H1 (cell line): Measurements from ENCODE around the gene KIAA0513. TPM values are rescaled to one million over a fixed set of nuclear protein-coding genes. Genes with fewer than 3 reads are reported as not detected.

ENCODE experiments used
- CTCF ChIA-PET: fragments of 300-600 bp; sonication (Branson Sonifier 250); formaldehyde crosslinking; loops from one replicate; lab custom pipeline; 2021; ENCODE audit not compliant: partially characterized antibody; lab: Charles Lee
- POLR2A ChIA-PET: fragments of 300-600 bp; sonication (Branson Sonifier 250); formaldehyde crosslinking; loops from one replicate; lab custom pipeline; 2021; ENCODE audit warnings: inconsistent platforms; ENCODE audit not compliant: partially characterized antibody; lab: Charles Lee
- DNase-seq, 2 experiments: peaks; one replicate each; pipeline versions ENCODE4 v3.0.0 to v3.0.0-alpha.2; 2010 to 2022; ENCODE audit warnings: low spot score in 2 of 2, low read depth in 1 of 2, mixed read lengths in 1 of 2
- FAIRE-seq: peaks from 2 replicates; lab custom pipeline; 2011; peaks lifted over from hg19 to GRCh38; lab: Jason Lieb, UNC
- H2AFZ ChIP-seq: 2 replicates; pipeline ENCODE4 v1.8.1; 2012; ENCODE audit warnings: low read length, inconsistent platforms
- H2AK5ac ChIP-seq: 2 replicates; pipeline ENCODE4 v1.6.1; 2013; ENCODE audit warnings: low read depth, low read length
- H2BK120ac ChIP-seq: replicated peaks from 2 replicates; pipeline ENCODE3; 2013; ENCODE audit warnings: low read depth, low read length, inconsistent platforms
- H2BK12ac ChIP-seq: 2 replicates; pipeline ENCODE4 v1.6.1; 2013; ENCODE audit warnings: low read depth, low read length
- H2BK15ac ChIP-seq: 2 replicates; pipeline ENCODE4 v1.6.1; 2013; ENCODE audit warnings: low read length
- H2BK20ac ChIP-seq: 2 replicates; pipeline ENCODE4 v1.6.1; 2013; ENCODE audit warnings: low read length
- H2BK5ac ChIP-seq: 2 replicates; pipeline ENCODE4 v1.6.1; 2013; ENCODE audit warnings: low read depth, low read length
- H3K14ac ChIP-seq: 2 replicates; pipeline ENCODE4 v1.6.1; 2013; ENCODE audit warnings: inconsistent platforms; ENCODE audit not compliant: insufficient read length
- H3K18ac ChIP-seq: 2 replicates; pipeline ENCODE4 v1.6.1; 2013; ENCODE audit warnings: low read length; ENCODE audit errors: extremely low read depth
- H3K23ac ChIP-seq: 2 replicates; pipeline ENCODE4 v1.6.1; 2013; ENCODE audit warnings: inconsistent platforms; ENCODE audit not compliant: insufficient read length
- H3K23me2 ChIP-seq: 2 replicates; pipeline ENCODE4 v1.6.1; 2013; ENCODE audit warnings: low read depth, low read length
- H3K27ac ChIP-seq: 2 replicates; pipeline ENCODE4 v1.6.1; 2011; ENCODE audit warnings: low read depth, low read length, inconsistent platforms
- H3K27me3 ChIP-seq, 4 experiments: replicated peaks in 1 of 4; 1 replicate in 1 of 4; 2 replicates in 3 of 4; pipeline versions ENCODE4 v1.6.1 to v1.8.1; 2011 to 2013; ENCODE audit warnings: low read length in 3 of 4, mild to moderate bottlenecking in 3 of 4, inconsistent platforms in 2 of 4, mixed read lengths in 2 of 4, moderate library complexity in 1 of 4; ENCODE audit not compliant: control insufficient read depth in 3 of 4, insufficient read depth in 3 of 4; ENCODE audit errors: extremely low read depth in 1 of 4
- H3K36me3 ChIP-seq, 4 experiments: 2 replicates each; pipeline versions ENCODE4 v1.6.1 to v1.8.1; 2011 to 2013; ENCODE audit warnings: mild to moderate bottlenecking in 4 of 4, low read length in 3 of 4, moderate library complexity in 2 of 4, control low read depth in 1 of 4, inconsistent platforms in 1 of 4; ENCODE audit not compliant: insufficient read depth in 4 of 4, control insufficient read depth in 2 of 4
- H3K4ac ChIP-seq: replicated peaks from 2 replicates; pipeline ENCODE3; 2013; ENCODE audit warnings: low read length, low read depth, mixed read lengths, inconsistent platforms; ENCODE audit not compliant: insufficient read length
- H3K4me1 ChIP-seq, 4 experiments: replicated peaks in 1 of 4; 1 replicate in 1 of 4; 2 replicates in 3 of 4; pipeline versions ENCODE4 v1.6.1 to v1.8.1; 2011 to 2013; ENCODE audit warnings: low read length in 3 of 4, inconsistent platforms in 2 of 4, mixed read lengths in 1 of 4; ENCODE audit not compliant: insufficient read depth in 4 of 4, control insufficient read depth in 3 of 4
- H3K4me2 ChIP-seq, 2 experiments: 2 replicates each; pipeline versions ENCODE4 v1.6.1 to v1.8.1; 2011 to 2013; ENCODE audit warnings: low read depth in 2 of 2, low read length in 2 of 2, control low read depth in 1 of 2, inconsistent platforms in 1 of 2, mild to moderate bottlenecking in 1 of 2; ENCODE audit not compliant: insufficient read depth in 1 of 2
- H3K4me3 ChIP-seq, 4 experiments: fragments of 200-600, 300-600 bp in 1 of 4; sonication (generic), shearing (Covaris generic), sonication (Bioruptor Twin) in 1 of 4; 2 replicates each; pipeline versions ENCODE4 v1.5.1 to v1.8.1; 2011 to 2016; ENCODE audit warnings: low read length in 4 of 4, low read depth in 3 of 4, control low read depth in 2 of 4, inconsistent platforms in 2 of 4, mild to moderate bottlenecking in 2 of 4, mixed read lengths in 1 of 4, moderate library complexity in 1 of 4; ENCODE audit not compliant: insufficient read depth in 2 of 4; ENCODE audit errors: extremely low read depth in 1 of 4
- H3K56ac ChIP-seq: replicated peaks from 2 replicates; pipeline ENCODE3; 2013; ENCODE audit warnings: low read depth, mild to moderate bottlenecking, mixed read lengths, low read length, inconsistent platforms; ENCODE audit not compliant: insufficient read length
- H3K79me1 ChIP-seq: 2 replicates; pipeline ENCODE4 v1.6.1; 2013; ENCODE audit warnings: low read depth, low read length, control low read depth
- H3K79me2 ChIP-seq, 2 experiments: 2 replicates each; pipeline versions ENCODE4 v1.6.1 to v1.8.1; 2012 to 2013; ENCODE audit warnings: low read length in 2 of 2, mild to moderate bottlenecking in 2 of 2, inconsistent platforms in 1 of 2; ENCODE audit not compliant: insufficient read depth in 2 of 2, control insufficient read depth in 1 of 2
- H3K9ac ChIP-seq, 4 experiments: replicated peaks in 1 of 4; 1 replicate in 1 of 4; 2 replicates in 3 of 4; pipeline versions ENCODE4 v1.6.1 to v1.8.1; 2011 to 2013; ENCODE audit warnings: low read depth in 3 of 4, low read length in 3 of 4, control low read depth in 2 of 4, mild to moderate bottlenecking in 2 of 4, moderate library complexity in 2 of 4, inconsistent platforms in 1 of 4; ENCODE audit errors: extremely low read depth in 1 of 4
- H3K9me3 ChIP-seq, 2 experiments: 2 replicates each; pipeline versions ENCODE4 v1.6.1 to v1.8.1; 2012 to 2013; ENCODE audit warnings: mild to moderate bottlenecking in 2 of 2, moderate library complexity in 2 of 2, control low read depth in 1 of 2, inconsistent platforms in 1 of 2, low read depth in 1 of 2, low read length in 1 of 2, mixed read lengths in 1 of 2; ENCODE audit not compliant: insufficient read depth in 2 of 2
- H4K20me1 ChIP-seq, 2 experiments: replicated peaks in 1 of 2; 2 replicates each; pipeline versions ENCODE3 to v1.8.1; 2011 to 2013; ENCODE audit warnings: inconsistent platforms in 2 of 2, low read length in 2 of 2, mild to moderate bottlenecking in 1 of 2; ENCODE audit not compliant: insufficient read depth in 2 of 2, control insufficient read depth in 1 of 2
- H4K5ac ChIP-seq: 2 replicates; pipeline ENCODE4 v1.6.1; 2013; ENCODE audit warnings: low read length, low read depth, mixed read lengths, inconsistent platforms; ENCODE audit not compliant: insufficient read length
- H4K8ac ChIP-seq: 2 replicates; pipeline ENCODE4 v1.8.0; 2013; ENCODE audit warnings: mild to moderate bottlenecking, moderate library complexity, low read length, inconsistent platforms; ENCODE audit not compliant: insufficient read depth; ENCODE audit errors: extremely low read depth
- H4K91ac ChIP-seq: replicated peaks from 2 replicates; pipeline ENCODE3; 2013; ENCODE audit warnings: low read length, mixed read lengths, inconsistent platforms; ENCODE audit not compliant: insufficient read length
- CHD1 ChIP-seq: IDR thresholded peaks from 2 replicates; pipeline ENCODE4 v1.6.1; 2012; ENCODE audit warnings: low read depth, low read length, improper control_type of control experiment
- WGBS, 2 experiments: shearing (Covaris generic) in 1 of 2; methylation state at CpG; one replicate each; pipeline versions ENCODE4 v1.1.6 to v1.1.7; 2013 to 2015; ENCODE audit warnings: low lambda C conversion rate in 2 of 2, mixed read lengths in 2 of 2, inconsistent platforms in 1 of 2, low coverage in 1 of 2, missing lambda C conversion rate in 1 of 2; ENCODE audit not compliant: insufficient replicate concordance in 2 of 2, insufficient coverage in 1 of 2, insufficient read length in 1 of 2; ENCODE audit errors: extremely low coverage in 1 of 2, missing lambda C conversion rate in 1 of 2; 5-methylcytosine and 5-hydroxymethylcytosine counted together
- polyA plus RNA-seq, 7 experiments: library from polyadenylated mRNA; depleted of rRNA in 3 of 7; stranded (reverse) in 5 of 7; unstranded in 2 of 7; fragments of >200 nt in 5 of 7; fragments of 200-250 nt in 2 of 7; gene quantifications; 1 replicate in 5 of 7; 2 replicates in 1 of 7; 4 replicates in 1 of 7; pipeline versions ENCODE4 v1.2.1 to v1.2.3, GENCODE V29; 2011 to 2013; ENCODE audit warnings: missing spikeins in 2 of 7, mixed read lengths in 2 of 7
- total RNA-seq: library from RNA; stranded (reverse); fragmentation: NEBNext Ultra II Directional; extraction: Animal tissue kit (Norgen Biotek cat#: 25700); gene quantifications from 2 replicates; pipeline ENCODE4 v1.2.1, GENCODE V29; 2021

Gene KIAA0513
- total and polyA plus RNA-seq, 2 of the 8 experiments (the other 6 are each of a cell fraction or from before 2014, with no cell fraction given): 2.1 to 6.1 TPM

DNA sequence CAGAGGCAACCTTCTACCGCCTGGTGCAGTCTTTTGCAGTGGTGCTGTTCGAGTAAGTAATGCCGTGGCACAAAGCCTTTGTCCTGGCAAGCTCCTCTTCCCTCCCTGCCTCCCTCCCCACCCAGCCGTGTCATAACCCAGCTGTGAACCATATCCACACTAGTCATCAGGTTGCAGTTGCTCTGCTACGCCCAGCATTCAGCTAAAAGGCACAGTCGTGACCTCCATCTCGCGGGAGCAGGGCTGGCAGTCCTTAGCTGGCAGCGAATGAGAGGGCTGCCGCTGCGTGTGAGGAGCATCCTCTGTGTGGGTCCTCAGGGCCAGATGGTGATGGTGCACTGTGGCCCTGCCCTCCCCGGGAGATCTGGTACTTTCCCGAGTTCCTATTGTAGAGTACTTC is 45.4 kb downstream of the KIAA0513 start:
- peaks cover 0 to 13% (median 4%) of the 10 kb centered on the region in 4 experiments; a peak in 5 of 7 replicates for H3K4me1 ChIP-seq
- no peak overlapping the region for H3K23ac ChIP-seq
- H3K4ac ChIP-seq: no peak overlapping the region
- DNase-seq (no peak), FAIRE-seq (no peak)
- no peak overlapping the region for H3K27ac ChIP-seq
- H3K79me1 ChIP-seq: no peaks in the 10 kb centered on the region
- H4K91ac ChIP-seq: no peak overlapping the region
- no peak overlapping the region for H2BK12ac ChIP-seq
- no peak overlapping the region for H4K8ac ChIP-seq
- H2BK120ac ChIP-seq: no peak overlapping the region
- peaks cover 0 to 11% (median 7%) of the 10 kb centered on the region in 4 experiments; a peak in 4 of 7 replicates for H3K27me3 ChIP-seq
- no peak overlapping the region for H3K4me2 ChIP-seq
- no peak overlapping the region for H3K18ac ChIP-seq
- no peak overlapping the region for H3K4me3 ChIP-seq
- H3K9ac ChIP-seq: no peak overlapping the region
- no peak overlapping the region for H4K5ac ChIP-seq
- no peak overlapping the region for H3K14ac ChIP-seq
- H2AFZ ChIP-seq: no peak overlapping the region
- no peaks in the 10 kb centered on the region for H3K23me2 ChIP-seq
- no peak overlapping the region for H2BK15ac ChIP-seq
- H2BK5ac ChIP-seq: no peak overlapping the region
- H3K79me2 ChIP-seq: no peaks in the 10 kb centered on the region
- H3K56ac ChIP-seq: no peak overlapping the region
- H3K36me3 ChIP-seq: no peaks in the 10 kb centered on the region; a peak in 1 of 8 replicates
- H2AK5ac ChIP-seq: no peak overlapping the region
- H3K9me3 ChIP-seq: no peaks in the 10 kb centered on the region
- POLR2A ChIA-PET: no interaction called here
- WGBS, 2 experiments: 91% methylated on average over 13 of the region's 13 CpGs; no CpG with 5 or more reads in 1 of the 2 experiments
- no peaks in the 10 kb centered on the region for H4K20me1 ChIP-seq
- CTCF ChIA-PET: interaction anchor here (1.0 to 3.1 kb wide), 3 partner anchors 13 to 40 kb away, joined by 3 to 22 read pairs (median 18); partner anchors contain the start of gene CIBAR2
- H2BK20ac ChIP-seq: no peak overlapping the region
- no peak for TF ChIP-seq CHD1
